ENCODE results near the gene FIGNL2.

DNA sequence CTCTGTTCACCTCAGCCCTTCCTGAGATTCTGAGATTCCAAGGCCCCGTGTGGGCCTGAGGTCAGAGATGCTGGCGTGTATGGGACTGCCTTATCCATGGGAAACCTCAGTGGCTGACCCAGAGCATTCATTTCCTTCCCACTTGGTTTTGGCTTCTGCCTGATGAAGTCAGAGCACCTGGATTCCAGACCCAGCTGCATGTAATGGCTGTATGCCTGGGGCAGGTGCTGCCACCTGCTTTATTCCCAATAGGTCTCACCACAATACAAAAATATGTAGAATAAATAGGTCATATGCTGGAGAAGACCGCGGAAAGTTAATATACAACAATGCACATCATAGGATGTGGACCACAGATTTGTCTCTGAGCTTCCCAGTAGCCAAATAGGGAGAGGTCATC, 25.6 kb downstream of the FIGNL2 start:
- TF ChIP-seq POLR2A (IDR thresholded peaks at IDR 0.05): no peak
- TF ChIP-seq, protein P1, sequence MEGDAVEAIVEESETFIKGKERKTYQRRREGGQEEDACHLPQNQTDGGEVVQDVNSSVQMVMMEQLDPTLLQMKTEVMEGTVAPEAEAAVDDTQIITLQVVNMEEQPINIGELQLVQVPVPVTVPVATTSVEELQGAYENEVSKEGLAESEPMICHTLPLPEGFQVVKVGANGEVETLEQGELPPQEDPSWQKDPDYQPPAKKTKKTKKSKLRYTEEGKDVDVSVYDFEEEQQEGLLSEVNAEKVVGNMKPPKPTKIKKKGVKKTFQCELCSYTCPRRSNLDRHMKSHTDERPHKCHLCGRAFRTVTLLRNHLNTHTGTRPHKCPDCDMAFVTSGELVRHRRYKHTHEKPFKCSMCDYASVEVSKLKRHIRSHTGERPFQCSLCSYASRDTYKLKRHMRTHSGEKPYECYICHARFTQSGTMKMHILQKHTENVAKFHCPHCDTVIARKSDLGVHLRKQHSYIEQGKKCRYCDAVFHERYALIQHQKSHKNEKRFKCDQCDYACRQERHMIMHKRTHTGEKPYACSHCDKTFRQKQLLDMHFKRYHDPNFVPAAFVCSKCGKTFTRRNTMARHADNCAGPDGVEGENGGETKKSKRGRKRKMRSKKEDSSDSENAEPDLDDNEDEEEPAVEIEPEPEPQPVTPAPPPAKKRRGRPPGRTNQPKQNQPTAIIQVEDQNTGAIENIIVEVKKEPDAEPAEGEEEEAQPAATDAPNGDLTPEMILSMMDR (IDR thresholded peaks at IDR 0.05 in 4 of 5, conservative IDR thresholded peaks at IDR 0.05 in 1 of 5): no peak
